Fibroblast of upper back skin (primary cell): ENCODE results near the gene LRRC27.

Experiments used
- DNase-seq: peaks from one replicate; pipeline ENCODE4 v3.0.0-alpha.2; 2013

The LRRC27 gene

DNA sequence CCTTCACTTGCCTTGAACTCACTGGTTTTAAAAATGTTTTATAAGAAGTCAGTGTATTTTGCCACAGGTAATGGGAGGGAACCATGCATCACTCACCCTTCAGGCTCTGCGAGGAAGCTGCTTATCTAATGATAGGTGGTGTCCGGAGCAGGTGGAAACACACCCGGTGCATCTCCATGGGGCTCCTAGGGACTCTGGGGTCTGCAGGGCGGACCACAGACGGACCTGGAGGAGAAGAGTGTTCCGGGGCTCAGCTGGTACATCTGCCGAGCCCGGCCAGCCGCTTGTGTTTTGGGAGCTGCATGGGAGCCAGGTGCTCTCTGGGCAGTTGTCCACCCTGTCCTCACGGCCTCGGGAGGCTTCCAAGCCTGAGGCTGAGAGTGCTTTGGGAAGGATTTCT lies 7.3 kb downstream of the LRRC27 start:
- no peak for DNase-seq

DNA sequence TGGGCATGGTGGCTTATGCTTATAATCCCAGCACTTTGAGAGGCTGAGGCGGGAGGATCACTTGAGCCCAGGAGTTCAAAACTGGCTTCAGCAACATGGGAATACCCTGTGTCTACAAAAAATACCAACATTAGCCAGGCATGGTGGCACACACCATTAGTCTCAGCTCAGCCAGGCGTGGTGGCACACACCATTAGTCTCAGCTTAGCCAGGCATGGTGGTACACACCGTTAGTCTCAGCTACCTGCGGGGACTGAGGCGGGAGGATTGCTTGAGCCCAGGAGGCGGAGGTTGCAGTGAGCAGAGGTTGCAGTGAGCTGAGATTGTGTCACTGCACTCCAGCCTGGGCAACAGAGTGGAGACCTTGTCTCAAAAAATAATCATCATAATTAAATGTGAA lies 9.0 kb downstream of the LRRC27 start:
- no peak for DNase-seq

DNA sequence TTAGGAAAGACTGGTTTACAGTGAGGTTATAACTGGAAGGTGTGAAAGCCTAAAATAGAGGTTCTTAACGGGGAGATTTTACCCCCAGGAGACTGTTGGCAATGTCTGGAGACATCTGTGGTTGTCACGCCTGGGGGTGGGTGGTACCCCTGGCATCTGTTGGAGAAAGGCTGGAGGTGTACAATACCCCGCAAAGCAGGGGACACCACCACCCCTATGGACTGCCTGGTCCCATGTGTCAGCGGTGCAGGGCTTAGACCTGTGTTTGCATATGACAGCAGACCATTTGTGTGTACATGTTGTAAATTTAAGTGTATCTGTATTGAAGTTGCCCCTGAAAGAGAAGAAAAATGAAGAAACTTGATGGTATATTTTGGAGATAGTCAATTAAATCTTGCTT lies 9.8 kb downstream of the LRRC27 start:
- DNase-seq: no peak

DNA sequence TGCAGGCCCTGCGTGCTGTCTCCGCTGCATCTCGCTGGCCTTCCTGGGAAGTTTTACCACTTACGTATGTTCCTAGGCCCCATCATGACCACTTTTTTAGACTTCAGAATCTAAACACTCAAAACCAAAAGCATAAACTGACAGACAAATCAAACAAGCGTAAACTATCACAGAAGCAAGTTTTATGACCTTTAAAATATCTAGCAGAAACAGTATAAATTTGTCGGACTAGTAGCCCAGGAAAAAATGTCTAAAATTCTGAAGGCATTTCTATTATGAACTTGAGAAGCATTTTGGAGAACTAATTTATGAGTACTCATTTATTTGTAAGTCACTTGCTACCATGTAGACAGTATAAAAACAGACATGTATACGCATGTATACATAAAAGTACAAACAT lies 10.6 kb downstream of the LRRC27 start:
- no peak for DNase-seq

DNA sequence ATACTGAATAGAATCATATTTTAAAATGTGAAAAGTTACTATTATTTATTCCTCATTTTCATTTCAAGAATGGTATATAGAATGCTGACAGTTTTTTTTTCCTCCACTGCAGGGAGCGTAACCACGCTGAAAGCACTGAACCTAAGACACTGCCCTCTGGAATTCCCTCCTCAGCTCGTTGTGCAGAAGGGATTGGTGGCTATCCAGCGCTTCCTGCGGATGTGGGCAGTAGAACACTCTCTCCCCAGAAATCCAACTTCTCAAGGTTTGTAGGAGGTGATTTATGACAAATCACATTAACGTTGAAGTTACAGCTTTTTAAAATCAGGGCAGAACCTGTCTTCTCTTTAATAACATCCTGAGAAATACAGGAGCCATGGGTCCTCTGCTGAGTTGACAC lies 12.4 kb downstream of the LRRC27 start:
- no peak for DNase-seq

DNA sequence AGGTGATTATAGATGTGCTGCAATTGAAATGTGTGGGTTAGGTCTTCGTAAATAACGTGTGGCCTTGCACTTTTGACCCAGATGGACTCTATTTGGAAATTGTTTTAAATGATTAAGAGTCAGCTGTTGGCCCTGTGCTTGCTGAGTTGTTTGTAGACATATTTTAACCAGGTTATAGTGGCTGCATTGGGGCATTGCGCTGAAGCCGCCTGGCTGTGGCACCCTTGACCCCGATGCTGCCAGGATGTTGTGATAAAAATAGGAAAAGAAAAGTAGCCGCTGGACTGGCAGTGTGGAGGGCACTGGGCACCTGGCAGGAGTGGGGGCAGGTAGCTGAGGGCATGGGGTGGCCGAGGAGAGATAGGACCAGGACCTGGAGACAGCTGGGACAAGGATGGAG lies 13.4 kb downstream of the LRRC27 start:
- no peak for DNase-seq

DNA sequence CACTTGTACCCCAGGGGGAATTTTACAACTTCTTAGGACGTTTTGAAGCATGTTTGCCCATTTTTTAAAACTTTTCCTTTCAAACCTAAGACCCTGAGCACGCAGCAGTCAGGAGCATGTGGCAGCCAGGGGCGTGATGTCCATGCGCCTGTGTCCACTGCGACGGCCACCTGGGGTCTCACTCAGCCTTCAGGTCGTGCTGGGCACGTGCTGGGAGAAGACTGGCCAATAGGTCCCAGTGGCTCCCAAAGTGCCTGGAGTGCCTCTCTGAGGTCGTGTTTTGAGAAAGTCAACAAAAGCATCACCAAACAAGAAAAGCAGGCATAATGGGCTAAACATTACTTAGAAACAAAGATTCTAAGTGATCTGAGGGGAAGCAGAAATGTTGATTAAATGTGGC lies 14.8 kb downstream of the LRRC27 start:
- DNase-seq: no peak

DNA sequence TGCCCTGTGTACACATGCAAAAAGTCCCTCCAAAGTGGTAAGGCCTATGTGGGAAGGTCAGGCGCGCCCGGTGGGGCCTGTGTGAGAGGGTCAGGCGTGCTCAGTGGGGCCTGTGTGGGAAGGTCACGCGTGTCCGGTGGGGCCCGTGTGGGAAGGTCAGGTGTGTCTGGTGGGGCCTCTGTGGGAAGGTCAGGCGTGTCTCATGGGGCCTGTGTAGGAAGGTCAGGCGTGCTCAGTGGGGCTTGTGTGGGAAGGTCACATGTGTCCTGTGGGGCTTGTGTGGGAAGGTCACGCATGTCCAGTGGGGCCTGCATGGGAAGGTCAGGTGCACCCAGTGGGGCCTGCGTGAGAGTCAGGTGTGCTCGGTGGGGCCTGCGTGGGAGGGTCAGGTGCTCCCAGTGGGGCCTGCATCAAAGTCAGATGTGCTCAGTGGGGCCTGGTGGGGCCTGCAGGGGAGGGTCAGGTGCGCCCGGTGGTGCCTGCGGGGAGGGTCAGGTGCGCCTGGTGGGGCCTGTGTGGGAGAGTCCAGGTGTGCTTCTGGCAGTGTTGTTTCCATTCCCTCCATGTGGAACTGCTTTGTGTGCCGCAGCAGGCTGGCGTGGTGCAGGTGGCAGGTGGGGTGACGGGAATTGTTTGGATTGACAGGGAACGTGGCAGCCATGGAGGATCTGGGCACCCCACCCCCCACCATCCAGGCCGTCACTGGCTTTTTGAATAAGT lies 15.4 kb downstream of the LRRC27 start:
- DNase-seq: no peak

DNA sequence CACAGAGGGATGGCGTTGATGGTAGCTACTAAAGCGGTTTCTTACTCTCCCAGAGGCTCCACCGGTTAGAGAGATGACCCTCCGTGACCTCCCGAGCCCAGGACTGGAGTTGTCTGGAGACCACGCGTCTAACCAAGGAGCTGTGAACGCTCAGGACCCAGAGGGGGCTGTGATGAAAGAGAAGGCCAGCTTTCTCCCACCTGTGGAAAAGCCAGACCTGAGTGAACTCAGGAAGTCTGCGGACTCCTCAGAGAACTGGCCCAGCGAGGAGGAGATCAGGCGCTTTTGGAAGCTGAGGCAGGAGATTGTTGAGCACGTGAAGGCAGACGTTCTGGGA lies 15.9 kb downstream of the LRRC27 start:
- DNase-seq: no peak

DNA sequence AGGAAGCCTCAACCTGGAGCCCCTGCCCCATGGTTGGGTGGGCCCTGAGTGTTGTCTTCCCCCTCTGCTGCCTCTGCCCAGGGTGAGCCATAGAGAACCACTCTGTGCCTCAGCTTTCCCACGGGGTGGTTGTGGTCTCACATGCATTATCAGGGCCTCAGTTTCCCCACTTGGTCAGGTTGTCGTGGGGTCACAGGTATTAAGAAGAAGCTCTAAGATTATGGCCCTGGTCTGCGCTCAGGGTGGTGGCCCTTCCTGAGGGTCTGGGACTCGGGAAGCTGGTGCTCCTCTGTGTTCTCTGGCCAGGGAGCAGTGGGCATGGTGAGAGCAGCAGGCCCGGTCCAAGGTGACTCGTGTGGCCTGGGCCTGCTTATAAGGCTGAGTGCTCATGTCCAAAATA lies 17.8 kb downstream of the LRRC27 start:
- DNase-seq: no peak

DNA sequence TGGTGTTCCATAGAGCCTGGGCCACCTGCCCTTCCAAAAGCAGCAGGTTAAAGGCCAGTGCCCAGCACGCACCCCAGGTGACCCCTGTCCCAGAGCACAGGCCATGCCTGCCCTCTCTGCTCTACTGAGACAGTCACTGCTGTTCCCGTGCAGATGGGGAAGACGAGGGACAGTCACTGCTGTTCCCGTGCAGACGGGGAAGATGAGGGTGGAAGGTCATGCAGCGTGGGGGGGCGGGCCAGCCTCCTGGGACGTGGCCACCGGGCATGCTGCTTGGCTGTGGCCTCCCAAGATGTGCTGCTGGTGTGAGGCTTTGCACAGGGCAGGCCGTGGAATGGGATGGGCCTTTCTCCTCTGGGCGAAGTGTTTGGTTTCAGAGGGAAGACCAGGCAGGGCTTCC lies 18.4 kb downstream of the LRRC27 start:
- DNase-seq: no peak

DNA sequence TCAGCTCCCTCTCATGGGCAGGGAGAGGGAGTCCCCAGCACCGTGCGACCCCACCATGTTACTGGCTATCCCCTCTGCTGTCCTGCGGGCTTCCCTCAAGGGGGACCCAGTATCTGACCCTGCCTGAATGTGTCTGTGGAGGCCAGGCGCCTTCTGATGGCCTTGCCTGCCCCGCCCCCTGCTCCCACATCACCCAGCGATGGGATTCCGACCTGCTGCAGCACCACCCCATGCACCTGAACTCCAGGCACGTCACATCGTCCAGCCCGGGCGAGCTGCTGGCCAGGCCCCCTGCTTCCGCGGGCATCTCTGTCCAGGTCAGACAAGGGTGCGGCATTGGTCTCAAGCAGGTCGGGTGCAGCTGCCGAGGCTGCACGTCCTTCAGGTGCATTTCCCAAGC lies 19.0 kb downstream of the LRRC27 start:
- DNase-seq: no peak

DNA sequence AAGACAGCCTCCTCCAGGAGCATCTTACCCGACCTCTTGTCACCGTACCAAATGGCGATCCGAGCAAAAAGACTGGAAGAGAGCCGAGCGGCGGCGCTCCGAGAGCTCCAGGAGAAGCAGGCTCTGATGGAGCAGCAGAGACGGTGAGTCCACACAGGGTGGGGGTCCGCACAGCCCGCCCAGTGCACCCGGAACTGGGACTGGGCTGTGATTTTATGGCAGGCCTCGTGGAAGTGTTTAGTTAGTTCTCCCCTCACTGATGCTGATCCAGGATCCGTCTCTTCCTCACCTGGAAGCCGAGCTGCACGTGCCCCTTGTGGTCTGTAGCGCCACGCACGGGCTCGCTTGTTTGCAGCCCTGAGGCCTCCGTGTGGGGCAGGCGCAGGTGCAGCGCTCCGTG lies 19.6 kb downstream of the LRRC27 start:
- no peak for DNase-seq

DNA sequence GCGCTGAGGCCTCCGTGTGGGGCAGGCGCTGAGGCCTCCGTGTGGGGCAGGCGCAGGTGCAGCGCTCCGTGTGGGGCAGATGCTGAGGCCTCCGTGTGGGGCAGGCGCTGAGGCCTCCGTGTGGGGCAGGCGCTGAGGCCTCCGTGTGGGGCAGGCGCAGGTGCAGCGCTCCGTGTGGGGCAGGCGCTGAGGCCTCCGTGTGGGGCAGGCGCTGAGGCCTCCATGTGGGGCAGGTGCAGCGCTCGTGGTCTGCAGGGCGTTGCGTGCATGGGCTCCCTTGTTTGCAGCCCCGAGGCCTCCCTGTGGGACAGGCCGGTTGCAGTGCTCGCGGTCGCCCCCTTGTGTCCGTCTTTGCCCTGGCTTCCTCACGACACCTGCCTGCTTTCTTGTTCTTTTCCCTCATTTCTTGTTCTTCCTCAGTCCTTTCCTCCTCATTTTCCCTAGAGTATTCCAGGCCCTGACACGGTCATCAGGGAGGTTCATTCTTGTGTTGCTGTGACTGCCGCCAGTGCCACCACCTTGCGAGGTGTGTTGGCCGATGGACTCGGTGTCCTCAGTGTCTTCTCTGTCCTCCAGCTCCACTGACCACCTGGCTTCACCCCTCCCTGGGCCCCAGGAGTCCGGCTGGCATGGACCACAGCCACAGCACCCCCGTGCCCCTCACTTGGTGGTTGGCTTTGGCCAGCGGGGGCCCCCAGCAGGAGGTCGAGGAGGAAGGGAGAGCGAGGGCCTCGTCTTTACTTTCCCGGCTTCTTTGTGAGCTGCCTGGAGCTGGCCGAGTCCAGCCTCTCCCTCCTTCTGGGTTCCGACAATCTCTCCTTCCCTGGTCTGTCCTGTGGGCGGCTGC lies 20.7 kb downstream of the LRRC27 start:
- DNase-seq: peak; percentile 29

DNA sequence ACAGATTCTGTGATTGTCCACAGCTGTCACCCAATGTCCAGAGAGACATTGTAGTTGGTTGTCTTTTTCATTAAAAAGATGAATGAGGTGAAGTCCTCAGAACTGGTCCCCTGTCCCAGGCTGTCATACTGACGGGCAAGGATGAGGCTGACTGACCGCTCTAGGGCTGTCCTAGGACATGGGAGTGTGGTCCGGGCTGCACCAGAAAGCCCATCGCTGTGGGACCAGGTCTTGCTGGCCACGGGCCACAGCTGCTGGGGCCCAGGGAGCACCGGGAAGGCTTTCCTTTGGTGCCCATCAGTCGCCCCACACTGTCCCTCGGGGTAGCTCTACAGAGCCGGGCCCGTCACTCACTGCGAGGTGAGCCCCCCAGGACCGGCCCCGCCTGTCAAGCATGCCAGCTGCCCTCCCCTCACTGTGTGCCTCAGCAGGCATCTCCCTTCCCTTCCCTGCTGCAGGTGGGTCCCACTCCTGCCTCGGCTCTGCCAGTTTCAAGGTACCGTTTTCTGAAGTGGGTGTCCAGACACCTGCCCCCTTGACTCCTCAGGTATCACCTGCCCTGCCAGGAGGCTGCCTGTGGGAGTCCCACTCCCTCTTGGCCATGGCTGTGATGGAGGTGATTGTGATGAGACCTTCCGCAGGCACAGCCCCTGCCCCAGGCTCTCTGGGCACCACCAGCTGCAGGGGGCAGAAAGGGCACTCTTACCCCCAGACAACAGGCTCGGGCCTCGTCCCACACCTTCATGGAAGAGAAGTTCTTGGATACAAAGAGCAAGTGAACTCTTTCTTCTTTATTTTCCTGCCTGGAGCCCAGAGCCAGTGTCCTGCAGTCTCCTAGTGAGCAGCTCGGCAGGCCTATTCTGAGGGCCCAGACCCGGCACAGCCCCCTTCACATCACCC lies 21.7 kb downstream of the LRRC27 start:
- no peak for DNase-seq

DNA sequence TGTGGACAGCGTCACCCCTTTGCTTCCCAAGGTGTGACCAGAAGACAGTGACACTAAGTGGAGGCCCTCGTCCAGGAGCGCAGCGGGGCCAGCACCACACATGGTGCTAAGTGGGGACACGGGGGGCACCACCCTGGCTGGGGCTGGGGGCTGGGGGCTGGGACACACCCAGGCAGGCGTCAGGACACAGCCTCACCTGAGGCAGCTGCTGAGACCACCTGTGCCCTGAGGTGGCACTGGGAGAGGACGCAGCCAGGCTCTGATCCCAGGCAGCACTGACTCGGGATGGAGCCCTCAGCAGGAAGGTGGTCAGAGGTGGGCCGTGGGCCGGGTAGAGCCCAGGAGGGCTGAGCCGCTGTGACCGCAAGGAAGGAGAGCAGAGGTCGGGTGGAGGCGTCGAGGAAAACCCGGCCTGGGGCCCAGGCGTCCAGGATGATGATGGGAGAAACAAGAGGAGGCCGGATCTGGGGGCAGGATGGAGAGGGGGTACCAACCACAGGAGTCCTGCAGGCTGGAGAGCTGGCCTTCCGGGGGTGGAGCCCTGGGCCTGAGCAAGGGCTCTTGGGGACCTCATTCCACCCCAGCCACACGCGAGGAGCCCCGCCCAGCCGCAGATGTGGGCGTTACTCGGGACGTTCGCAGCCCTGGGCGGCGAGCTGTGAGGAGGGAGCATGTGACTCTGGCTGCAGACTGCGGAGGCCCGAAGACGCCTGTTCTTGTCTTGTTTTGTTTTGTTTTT lies 22.5 kb downstream of the LRRC27 start:
- no peak for DNase-seq

DNA sequence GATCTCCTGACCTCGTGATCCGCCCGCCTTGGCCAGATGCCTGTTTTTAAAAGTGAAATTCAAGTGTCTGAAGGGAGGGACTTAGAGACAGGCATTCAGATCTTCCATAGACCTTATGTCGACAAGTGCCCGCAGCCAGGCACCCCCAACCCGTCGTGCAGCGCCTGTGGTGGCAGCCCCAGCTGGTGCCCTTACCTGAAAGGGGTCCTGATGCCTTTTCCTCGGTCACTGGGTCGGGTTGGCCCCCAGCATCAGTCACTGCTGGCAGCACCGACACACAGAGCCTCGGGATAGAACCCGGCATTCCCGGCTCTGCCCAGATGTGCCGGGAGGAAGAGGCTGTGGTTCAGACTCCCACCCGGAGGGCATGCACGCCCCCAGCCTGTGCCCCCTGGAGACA lies 23.3 kb downstream of the LRRC27 start:
- no peak for DNase-seq

DNA sequence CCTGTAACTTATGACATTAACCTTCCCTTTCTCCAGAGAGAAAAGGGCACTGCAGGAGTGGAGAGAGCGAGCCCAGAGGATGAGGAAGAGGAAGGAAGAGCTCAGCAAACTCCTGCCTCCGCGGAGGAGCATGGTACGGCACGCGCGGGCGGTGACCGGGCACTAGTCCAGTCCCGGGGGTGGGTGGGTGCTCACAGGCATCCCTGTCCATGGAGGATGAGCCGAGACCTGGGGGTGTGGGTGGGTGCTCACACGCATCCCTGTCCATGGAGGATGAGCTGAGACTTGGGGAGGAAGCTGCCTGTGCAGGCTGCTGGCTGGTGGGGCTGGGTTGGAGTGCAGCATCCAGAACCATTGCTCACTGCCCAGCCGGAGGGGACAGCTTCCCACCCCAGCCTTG lies 23.8 kb downstream of the LRRC27 start:
- DNase-seq: no peak

DNA sequence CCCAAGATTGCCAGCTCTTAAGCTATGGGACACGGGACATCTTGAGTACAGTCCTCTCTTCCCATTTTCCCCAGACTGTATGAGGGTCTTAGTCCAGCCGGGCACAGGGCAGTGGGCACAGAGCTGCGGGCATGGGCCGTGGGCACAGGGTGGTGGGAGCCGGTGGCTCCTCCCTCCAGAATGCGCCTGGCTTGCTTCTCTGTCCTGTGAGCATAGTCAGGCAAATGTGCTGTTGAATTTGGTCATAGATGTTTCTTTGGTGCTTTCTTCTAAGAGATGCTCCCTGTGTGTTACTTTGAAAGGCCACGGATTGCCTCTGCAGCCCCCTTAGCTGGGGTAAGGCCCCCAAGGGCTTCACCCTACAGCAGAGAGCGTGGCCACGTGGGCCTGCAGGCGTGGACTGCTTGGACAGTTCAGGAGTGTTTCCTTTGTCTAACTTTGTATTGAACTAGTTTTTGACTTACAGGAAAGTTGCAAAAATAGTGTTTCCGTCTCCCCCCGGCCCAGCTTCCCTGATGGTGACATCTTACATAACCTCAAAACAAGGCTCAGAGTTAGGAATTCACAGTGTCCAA lies 24.7 kb downstream of the LRRC27 start:
- no peak for DNase-seq

DNA sequence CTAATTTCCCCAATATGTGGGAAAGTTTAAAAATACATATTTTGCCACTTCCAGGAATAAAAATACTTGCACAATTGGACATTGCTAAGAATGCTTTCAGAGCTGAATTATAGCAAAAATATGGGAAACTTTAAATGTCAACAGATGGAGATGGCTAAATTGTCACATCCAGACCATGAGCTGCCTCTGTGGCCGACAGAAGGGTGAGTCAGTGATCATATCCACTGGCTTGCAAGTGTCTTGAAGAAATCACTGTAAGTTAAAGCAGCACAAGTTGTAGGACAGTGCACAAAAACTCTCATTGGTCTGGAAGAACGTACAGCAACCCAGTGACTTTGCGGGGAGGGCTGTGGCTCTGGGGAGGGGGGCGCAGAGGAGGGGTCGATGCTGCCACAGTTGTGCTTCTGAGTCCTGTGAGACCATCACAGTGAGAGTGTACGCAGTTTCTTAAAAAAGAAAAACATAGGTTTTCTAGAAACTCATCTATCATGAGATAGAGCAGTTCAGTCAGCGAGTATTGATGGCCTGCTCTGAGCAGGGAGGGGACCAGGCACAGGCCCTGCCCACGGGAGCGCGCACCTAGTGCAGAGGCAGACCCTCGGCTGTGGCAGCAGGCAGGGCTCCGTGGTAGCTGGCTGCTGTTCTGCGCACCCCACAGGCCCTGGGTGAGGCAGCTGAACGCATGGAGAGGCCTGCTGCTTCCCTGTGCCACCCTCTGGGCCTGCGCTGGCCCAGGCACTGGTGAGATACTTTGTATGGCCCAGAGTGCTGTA lies 25.5 kb downstream of the LRRC27 start:
- DNase-seq: no peak

DNA sequence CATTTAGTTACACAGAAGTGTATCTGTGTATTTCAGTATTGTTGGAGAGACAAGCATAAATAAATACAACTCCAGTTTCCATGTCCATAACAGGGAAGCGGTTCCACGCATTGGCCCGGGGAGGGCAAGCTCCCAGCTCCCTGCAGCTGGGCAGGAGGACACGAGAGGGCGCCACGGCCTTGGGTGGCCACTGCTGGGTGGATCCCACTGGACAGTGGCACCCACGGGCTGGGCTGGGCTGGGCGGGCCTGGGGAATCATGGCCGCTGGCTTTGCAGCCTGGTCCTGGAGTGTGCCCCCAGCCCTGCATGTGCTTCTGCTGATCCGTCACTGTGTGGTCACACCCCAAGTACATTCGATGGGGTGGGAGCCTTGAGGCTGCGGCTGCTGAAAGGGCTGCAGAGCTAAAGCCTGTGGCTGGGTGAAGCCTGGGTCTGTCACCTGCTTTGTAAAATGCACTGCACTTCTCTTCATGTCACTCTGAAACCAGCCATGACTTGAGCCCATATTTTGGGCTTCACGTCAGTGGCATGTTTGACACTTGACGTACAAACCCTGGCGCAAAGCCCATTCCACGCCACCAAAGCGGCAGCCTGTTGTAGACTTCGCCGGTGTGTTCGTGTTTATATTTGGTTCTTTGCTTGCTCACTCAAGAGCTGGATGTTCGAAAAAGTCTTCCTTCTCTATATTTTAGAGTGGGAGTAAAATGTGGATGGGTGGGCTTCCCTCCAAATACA lies 27.5 kb downstream of the LRRC27 start:
- DNase-seq: no peak
